Suprapubic skin (tissue), 4 donors: ENCODE measurements around the gene CLMN. TPM values are rescaled to one million over a fixed set of nuclear protein-coding genes. Genes with fewer than 3 reads are reported as not detected.

Source experiments
- DNase-seq, 2 donors: peaks; one replicate each; pipeline ENCODE4 v3.0.0-alpha.2; 2019; ENCODE audit warnings: low spot score in 2 of 2
- H3K27ac ChIP-seq: fragments of 200-600 bp; sonication (generic); one replicate; pipeline ENCODE4 v1.5.1; 2019
- H3K27me3 ChIP-seq: fragments of 200-600 bp; sonication (generic); one replicate; pipeline ENCODE4 v1.5.1; 2019
- H3K36me3 ChIP-seq: fragments of 200-600 bp; sonication (generic); one replicate; pipeline ENCODE4 v1.5.1; 2019
- H3K4me1 ChIP-seq: fragments of 200-600 bp; sonication (generic); one replicate; pipeline ENCODE4 v1.5.1; 2019
- H3K4me3 ChIP-seq: fragments of 200-600 bp; sonication (generic); one replicate; pipeline ENCODE4 v1.5.1; 2019; ENCODE audit warnings: mild to moderate bottlenecking
- H3K9me3 ChIP-seq: fragments of 200-600 bp; sonication (generic); one replicate; pipeline ENCODE4 v1.5.1; 2019
- EP300 ChIP-seq: sonication (generic); formaldehyde crosslinking; IDR thresholded peaks from one replicate; pipeline ENCODE4 v1.6.1; 2017; ENCODE audit warnings: antibody characterized with exemption
- POLR2A ChIP-seq, 2 donors: fragments of 450-650 bp; IDR thresholded peaks; one replicate each; pipeline ENCODE4 v1.6.1; 2017; ENCODE audit warnings: antibody characterized with exemption in 2 of 2, mild to moderate bottlenecking in 2 of 2, moderate library complexity in 2 of 2
- POLR2AphosphoS5 ChIP-seq, 3 donors: sonication (generic); formaldehyde crosslinking; IDR thresholded peaks; one replicate each; pipeline ENCODE4 v1.6.1; 2017; ENCODE audit warnings: antibody characterized with exemption in 3 of 3
- WGBS: methylation state at CpG from one replicate; pipeline ENCODE4 v1.1.5; 2018; 5-methylcytosine and 5-hydroxymethylcytosine counted together
- total RNA-seq, 4 donors: library from RNA; depleted of rRNA; stranded (reverse); fragments of >200 nt; gene quantifications; one replicate each; pipeline ENCODE4 v1.1.0, GENCODE V29; 2016
- TF ChIP-seq, protein P1 (sequence below), 2 donors: fragments of 200-600 bp in 1 of 2; fragments of 450-650 bp in 1 of 2; sonication (generic) in 1 of 2; IDR thresholded peaks; one replicate each; pipeline ENCODE4 v1.5.1; 2016 to 2019; ENCODE audit warnings: antibody characterized with exemption in 2 of 2, mild to moderate bottlenecking in 1 of 2, moderate library complexity in 1 of 2

The CLMN gene
- total RNA-seq, 4 donors from 2014 or later, result 5.0 to 25.7 (median 7.0) TPM

DNA sequence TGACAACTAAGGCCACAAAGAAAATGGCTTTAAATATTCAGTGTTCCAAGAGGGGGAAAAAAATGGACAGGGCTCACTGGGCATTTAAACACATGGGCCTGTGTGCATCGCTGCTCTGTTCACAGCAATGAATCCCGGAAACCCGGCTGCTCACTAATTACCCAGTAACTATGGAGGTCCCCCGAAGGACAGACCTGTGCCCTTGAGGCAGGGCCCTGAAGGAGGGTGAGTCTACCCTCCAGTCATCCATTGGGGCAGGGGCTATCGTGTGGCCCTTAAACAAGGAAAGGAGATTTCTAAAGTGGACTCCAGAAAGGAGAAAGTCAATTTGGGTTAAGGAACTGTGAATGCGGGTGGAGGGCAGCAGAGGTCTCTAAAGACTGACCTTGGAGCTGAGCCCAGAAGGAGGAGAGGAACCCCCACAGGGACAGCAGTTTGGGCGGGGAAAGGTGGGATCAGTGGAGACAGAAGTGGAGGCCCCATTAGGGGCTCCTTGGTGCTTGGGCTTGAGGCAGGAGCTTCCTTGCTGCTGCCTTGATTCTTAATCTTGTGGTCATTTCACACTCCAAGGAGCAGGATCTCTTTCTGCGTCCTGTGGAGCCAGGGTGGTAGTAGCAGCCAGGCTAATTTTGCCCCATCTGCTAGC is 1.4 kb upstream of the CLMN start:
- no peak overlapping the region for H3K27ac ChIP-seq
- H3K4me1 ChIP-seq, result peaks cover 24% of the 10 kb centered on the region
- H3K27me3 ChIP-seq, result no peaks in the 10 kb centered on the region
- DNase-seq, result no peak
- no peak for TF ChIP-seq EP300
- TF ChIP-seq, protein P1, sequence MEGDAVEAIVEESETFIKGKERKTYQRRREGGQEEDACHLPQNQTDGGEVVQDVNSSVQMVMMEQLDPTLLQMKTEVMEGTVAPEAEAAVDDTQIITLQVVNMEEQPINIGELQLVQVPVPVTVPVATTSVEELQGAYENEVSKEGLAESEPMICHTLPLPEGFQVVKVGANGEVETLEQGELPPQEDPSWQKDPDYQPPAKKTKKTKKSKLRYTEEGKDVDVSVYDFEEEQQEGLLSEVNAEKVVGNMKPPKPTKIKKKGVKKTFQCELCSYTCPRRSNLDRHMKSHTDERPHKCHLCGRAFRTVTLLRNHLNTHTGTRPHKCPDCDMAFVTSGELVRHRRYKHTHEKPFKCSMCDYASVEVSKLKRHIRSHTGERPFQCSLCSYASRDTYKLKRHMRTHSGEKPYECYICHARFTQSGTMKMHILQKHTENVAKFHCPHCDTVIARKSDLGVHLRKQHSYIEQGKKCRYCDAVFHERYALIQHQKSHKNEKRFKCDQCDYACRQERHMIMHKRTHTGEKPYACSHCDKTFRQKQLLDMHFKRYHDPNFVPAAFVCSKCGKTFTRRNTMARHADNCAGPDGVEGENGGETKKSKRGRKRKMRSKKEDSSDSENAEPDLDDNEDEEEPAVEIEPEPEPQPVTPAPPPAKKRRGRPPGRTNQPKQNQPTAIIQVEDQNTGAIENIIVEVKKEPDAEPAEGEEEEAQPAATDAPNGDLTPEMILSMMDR (IDR thresholded peaks at IDR 0.05), result no peak
- H3K4me3 ChIP-seq, result no peak overlapping the region
- no peaks in the 10 kb centered on the region for H3K9me3 ChIP-seq
- H3K36me3 ChIP-seq, result no peaks in the 10 kb centered on the region
- WGBS, result 89% methylated on average over 8 of the region's 8 CpGs

DNA sequence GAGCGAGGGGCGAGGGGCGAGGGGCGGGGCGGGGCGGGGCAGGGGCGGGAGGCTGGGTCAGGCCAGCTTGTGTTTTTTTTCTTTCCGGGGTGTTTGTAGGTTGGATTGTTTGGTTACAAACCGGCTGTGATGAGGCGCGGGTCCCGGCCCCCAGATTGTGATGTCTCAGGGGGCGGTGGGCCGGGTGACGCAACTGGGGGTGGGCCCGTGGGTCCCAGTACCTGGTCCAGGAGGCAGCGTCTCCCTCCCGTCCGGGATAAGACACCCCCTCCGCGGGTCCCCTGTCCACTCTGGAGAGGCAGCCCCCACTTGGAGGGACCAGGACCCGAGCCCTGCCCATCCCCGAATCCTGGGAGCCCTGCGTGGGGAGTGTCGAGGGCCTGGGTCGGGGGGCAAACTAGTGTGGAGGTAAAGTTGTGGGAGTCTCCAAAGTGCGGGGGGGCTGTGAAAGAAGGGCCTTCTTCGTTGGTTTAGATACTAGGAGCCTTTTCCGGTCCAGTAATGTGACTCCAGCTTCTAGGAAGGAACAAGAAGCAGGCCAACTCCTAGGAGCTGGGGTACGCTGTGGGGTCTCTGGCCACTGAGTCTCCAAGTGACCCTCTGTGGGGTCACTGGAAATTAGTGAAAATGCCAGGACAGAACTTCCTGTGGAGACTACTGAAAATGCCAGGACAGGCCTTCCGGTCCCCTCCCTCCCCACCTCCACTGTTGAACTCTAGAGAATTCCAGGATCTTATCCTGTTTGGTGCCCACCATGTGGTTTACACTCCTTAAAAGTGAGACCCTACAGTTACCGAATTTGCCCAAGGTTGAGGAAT is 579 bp upstream of the CLMN start:
- H3K36me3 ChIP-seq, result no peaks in the 10 kb centered on the region
- H3K4me1 ChIP-seq, result peaks cover 24% of the 10 kb centered on the region
- H3K9me3 ChIP-seq, result no peaks in the 10 kb centered on the region
- no peaks in the 10 kb centered on the region for H3K27me3 ChIP-seq
- 57% methylated on average over 13 of the region's 32 CpGs for WGBS
- peak in 1 of 2 donors; percentile 72 for DNase-seq
- TF ChIP-seq POLR2A (IDR thresholded peaks at IDR 0.05) (no peak), POLR2AphosphoS5 (IDR thresholded peaks at IDR 0.05) (no peak), EP300 (no peak)
- TF ChIP-seq, protein P1 (IDR thresholded peaks at IDR 0.05), result no peak
- H3K27ac ChIP-seq, result peak overlapping the region; percentile 62
- peak overlapping the region; percentile 78 for H3K4me3 ChIP-seq

DNA sequence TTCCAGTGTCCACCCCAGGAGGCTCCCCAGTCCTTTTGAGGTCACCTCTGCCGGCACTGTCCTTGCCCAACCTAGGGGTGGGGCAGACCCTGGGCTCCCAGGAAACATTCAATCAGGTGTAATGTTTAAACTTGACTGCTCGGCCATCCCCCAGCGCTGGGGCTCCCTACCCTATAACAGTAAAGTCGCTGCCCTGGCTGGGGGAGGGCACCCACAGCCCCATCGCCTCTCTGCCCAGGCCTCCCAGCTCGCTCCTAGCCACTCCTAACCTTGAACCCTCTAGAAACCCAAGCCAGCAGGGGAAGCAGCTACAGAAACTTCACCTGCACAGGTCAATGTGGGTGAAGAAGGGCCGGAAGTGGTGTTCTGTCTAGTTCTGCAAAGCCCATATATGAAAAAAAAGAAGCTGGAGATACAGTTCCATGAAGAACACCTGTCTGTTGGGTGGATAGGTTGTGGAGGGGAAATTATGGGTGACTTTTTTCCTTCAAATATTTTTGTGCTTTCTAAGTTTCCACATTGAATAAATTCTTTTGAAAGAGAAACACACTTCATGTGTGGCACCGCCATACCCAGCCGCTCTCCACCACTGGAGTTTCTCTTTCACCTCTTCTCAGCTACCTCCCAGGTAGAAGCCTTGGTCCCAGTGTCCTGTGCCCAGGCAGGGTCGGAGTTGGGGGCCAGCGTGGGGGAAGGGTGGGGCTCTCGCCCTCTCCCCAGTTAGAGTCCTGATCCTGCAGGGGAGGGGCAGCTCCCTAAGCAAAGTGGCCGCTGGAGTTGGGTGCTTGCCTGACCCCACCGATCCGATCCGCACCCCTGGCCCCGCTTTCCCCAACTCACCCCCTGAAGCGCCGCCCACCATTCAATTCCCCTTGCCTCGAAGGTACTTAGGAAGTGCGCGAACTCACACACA is 1.1 kb downstream of the CLMN start:
- H3K27me3 ChIP-seq, result no peaks in the 10 kb centered on the region
- TF ChIP-seq EP300 (no peak), POLR2A (IDR thresholded peaks at IDR 0.05) (no peak), POLR2AphosphoS5 (IDR thresholded peaks at IDR 0.05) (no peak)
- TF ChIP-seq, protein P1 (IDR thresholded peaks at IDR 0.05), result no peak
- no peaks in the 10 kb centered on the region for H3K36me3 ChIP-seq
- H3K4me3 ChIP-seq, result peak overlapping the region; percentile 78
- peak overlapping the region; percentile 50 for H3K27ac ChIP-seq
- DNase-seq, result no peak
- no peaks in the 10 kb centered on the region for H3K9me3 ChIP-seq
- WGBS, result 62% methylated on average over 11 of the region's 22 CpGs
- peaks cover 31% of the 10 kb centered on the region for H3K4me1 ChIP-seq

DNA sequence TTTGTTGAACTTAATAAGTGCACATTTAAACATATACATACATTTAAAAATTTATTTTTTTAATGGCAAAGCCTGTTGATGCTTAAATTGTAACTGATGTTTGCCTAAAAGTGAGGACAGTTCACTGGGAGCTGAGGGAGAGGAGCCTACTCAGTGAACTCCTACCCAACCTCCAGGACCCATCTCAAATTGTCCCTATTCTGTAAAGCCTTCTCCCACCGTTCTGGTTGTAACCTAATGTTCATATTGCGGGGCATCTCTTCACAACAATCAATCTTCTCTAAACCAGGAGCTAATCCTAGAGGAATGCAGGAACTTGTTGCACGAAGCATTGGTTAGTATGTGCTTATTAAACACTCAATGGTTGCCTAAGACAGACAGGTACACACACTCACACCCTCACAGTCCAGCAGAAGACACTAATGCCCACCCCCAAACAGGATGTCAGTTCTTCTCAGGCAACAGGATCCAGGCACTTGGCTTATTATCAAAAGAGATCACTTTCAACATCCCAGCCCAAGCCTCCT is 1.8 kb downstream of the CLMN start:
- Histone ChIP-seq H3K4me1 (peaks cover 31% of the 10 kb centered on the region), H3K9me3 (no peaks in the 10 kb centered on the region), H3K27me3 (no peaks in the 10 kb centered on the region), H3K4me3 (peak overlapping the region; percentile 78), H3K36me3 (no peaks in the 10 kb centered on the region), H3K27ac (no peak overlapping the region)
- TF ChIP-seq POLR2AphosphoS5 (IDR thresholded peaks at IDR 0.05) (no peak), EP300 (no peak), POLR2A (IDR thresholded peaks at IDR 0.05) (no peak)
- TF ChIP-seq, protein P1 (IDR thresholded peaks at IDR 0.05), result no peak
- no peak for DNase-seq
- 85% methylated on average over 3 of the region's 3 CpGs for WGBS
